Tibial nerve (tissue), 4 donors: Measurements from ENCODE around the gene AUTS2. TPM values are rescaled to one million over a fixed set of nuclear protein-coding genes. Genes with fewer than 3 reads are reported as not detected.

Experiments
- DNase-seq, 2 donors: peaks; one replicate each; pipeline ENCODE4 v3.0.0-alpha.2; 2019; ENCODE audit warnings: low spot score in 2 of 2
- H3K27ac ChIP-seq, 4 donors: fragments of 200-600 bp; sonication (generic) in 3 of 4; one replicate each; pipeline ENCODE4 v1.5.1; 2017 to 2019; ENCODE audit warnings: mild to moderate bottlenecking in 1 of 4
- H3K27me3 ChIP-seq, 2 donors: fragments of 200-600 bp; sonication (generic) in 1 of 2; one replicate each; pipeline versions ENCODE4 v1.5.1 to v1.6.0; 2017 to 2019
- H3K36me3 ChIP-seq, 3 donors: fragments of 200-600 bp; sonication (generic); one replicate each; pipeline ENCODE4 v1.5.1; 2018 to 2019
- H3K4me1 ChIP-seq, 4 donors: fragments of 200-600 bp; sonication (generic) in 3 of 4; one replicate each; pipeline ENCODE4 v1.5.1; 2017 to 2019
- H3K4me3 ChIP-seq, 4 donors: fragments of 200-600 bp; sonication (generic) in 3 of 4; one replicate each; pipeline ENCODE4 v1.5.1; 2017 to 2019; ENCODE audit warnings: mild to moderate bottlenecking in 1 of 4, moderate library complexity in 1 of 4
- H3K9me3 ChIP-seq, 4 donors: fragments of 200-600 bp; sonication (generic) in 3 of 4; one replicate each; pipeline ENCODE4 v1.5.1; 2017 to 2019
- EP300 ChIP-seq, 2 donors: sonication (generic); formaldehyde crosslinking; IDR thresholded peaks; one replicate each; pipeline ENCODE4 v1.6.1; 2017; ENCODE audit warnings: antibody characterized with exemption in 2 of 2, mild to moderate bottlenecking in 1 of 2
- POLR2A ChIP-seq, 2 donors: fragments of 450-650 bp; IDR thresholded peaks; one replicate each; pipeline ENCODE4 v1.6.1; 2017; ENCODE audit warnings: antibody characterized with exemption in 2 of 2, mild to moderate bottlenecking in 2 of 2, moderate library complexity in 2 of 2
- WGBS, 2 donors: methylation state at CpG; one replicate each; pipeline ENCODE4 v1.1.5; 2018; 5-methylcytosine and 5-hydroxymethylcytosine counted together
- total RNA-seq, 4 donors: library from RNA; depleted of rRNA; stranded (reverse); fragments of >200 nt; gene quantifications; one replicate each; pipeline ENCODE4 v1.1.0, GENCODE V29; 2016
- TF ChIP-seq, protein P1 (sequence below), 5 experiments: fragments of 200-600 bp in 3 of 5; fragments of 450-650 bp in 2 of 5; sonication (generic) in 3 of 5; IDR thresholded peaks; one replicate each; pipeline ENCODE4 v1.5.1; 2016 to 2019; ENCODE audit warnings: antibody characterized with exemption in 5 of 5, mild to moderate bottlenecking in 3 of 5, moderate library complexity in 2 of 5

AUTS2 gene
- total RNA-seq, 4 donors from 2014 or later = 56.6 to 87.9 (median 71.6) TPM

DNA sequence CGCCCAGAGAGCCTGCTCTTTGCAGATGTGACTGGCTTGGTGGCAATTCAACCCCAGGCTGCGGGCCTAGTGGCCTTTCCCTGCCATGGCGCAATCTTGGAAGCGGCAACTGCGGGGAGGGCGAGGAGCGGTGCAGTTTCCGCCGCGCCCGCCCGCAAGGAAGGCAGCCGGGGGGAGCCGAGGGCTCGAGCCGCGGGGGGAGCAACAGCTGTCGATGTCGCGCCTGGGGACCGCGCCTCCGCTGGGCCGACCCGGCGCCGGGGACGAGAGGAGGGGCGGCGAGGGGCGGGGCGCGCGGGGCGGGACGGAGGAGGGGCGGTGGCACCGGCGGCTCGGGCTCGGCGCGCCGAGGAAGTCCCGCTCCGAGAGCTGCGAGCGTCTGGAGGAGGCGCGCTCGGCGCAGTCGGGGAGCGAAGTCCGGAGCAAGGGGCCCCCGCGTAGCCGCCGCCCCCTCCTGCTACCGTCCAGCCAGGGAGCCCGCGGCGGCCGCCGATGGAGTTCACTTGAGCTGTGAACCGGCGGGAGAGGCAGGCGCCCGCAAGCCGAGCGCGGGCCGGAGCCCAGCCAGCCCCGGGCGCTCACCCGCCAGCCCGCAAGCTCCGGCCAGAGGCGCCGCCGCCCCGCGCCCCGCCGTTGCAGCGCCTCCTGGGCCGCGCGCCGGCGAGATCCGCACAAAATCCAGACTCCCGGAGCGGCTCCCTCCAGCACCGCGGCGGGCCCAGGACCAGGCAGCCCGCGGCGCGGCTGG lies 1095.6 kb downstream of the AUTS2 start:
- TF ChIP-seq, protein P1, sequence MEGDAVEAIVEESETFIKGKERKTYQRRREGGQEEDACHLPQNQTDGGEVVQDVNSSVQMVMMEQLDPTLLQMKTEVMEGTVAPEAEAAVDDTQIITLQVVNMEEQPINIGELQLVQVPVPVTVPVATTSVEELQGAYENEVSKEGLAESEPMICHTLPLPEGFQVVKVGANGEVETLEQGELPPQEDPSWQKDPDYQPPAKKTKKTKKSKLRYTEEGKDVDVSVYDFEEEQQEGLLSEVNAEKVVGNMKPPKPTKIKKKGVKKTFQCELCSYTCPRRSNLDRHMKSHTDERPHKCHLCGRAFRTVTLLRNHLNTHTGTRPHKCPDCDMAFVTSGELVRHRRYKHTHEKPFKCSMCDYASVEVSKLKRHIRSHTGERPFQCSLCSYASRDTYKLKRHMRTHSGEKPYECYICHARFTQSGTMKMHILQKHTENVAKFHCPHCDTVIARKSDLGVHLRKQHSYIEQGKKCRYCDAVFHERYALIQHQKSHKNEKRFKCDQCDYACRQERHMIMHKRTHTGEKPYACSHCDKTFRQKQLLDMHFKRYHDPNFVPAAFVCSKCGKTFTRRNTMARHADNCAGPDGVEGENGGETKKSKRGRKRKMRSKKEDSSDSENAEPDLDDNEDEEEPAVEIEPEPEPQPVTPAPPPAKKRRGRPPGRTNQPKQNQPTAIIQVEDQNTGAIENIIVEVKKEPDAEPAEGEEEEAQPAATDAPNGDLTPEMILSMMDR (IDR thresholded peaks at IDR 0.05) = peak in 3 of 5 experiments; percentile 26 to 60 (median 51)
- TF ChIP-seq POLR2A (IDR thresholded peaks at IDR 0.05) (peak in 1 of 2 donors; percentile 76), EP300 (IDR thresholded peaks at IDR 0.05) (peak in 1 of 2 donors; percentile 80)
- H3K27me3 ChIP-seq = no peaks in the 10 kb centered on the region
- H3K4me1 ChIP-seq = peaks cover 0 to 33% (median 6%) of the 10 kb centered on the region in 4 donors
- H3K4me3 ChIP-seq = peak overlapping the region; percentile 17 to 92 (median 70)
- peak overlapping the region; percentile 78 to 92 (median 84) for H3K27ac ChIP-seq
- H3K36me3 ChIP-seq = no peaks in the 10 kb centered on the region
- H3K9me3 ChIP-seq = no peaks in the 10 kb centered on the region
- peak; percentile 48 to 49 for DNase-seq
- 0 to 1% methylated on average over 42 to 82 of the region's 101 CpGs for WGBS, 2 donors

DNA sequence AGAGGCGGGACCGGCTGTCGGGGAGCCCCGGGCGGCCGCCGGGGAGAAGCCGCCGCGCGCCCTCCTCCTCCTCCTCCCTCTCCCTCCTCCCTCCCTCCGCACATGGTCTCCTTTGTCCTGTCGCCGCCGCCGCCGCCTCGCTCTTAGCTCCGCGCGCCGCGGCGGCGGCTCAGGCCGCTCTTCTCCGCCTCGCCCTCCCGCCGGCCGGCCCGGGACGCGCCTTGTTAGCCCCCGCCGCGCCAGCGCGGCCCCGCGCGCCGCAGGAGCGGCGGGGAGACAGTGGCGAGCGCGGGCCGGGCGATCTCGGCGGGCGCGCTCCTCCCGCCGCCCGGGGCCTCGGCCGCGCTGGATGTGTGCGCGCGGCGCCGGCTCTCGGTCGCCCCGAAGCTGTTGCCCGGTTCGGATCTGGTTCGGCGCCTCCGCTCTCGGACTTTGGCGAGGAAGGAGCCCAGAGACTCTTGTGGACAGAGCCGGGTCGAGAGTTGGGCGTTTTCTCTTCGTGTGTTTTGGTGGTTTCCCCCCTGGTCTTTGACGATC lies 1096.2 kb downstream of the AUTS2 start:
- no peaks in the 10 kb centered on the region for H3K9me3 ChIP-seq
- H3K27ac ChIP-seq = peak overlapping the region; percentile 78 to 93 (median 86)
- peaks cover 0 to 39% (median 6%) of the 10 kb centered on the region in 4 donors for H3K4me1 ChIP-seq
- no peaks in the 10 kb centered on the region for H3K27me3 ChIP-seq
- H3K4me3 ChIP-seq = peak overlapping the region; percentile 65 to 92 (median 80)
- peak in 1 of 2 donors; percentile 10 for DNase-seq
- WGBS, 2 donors = 0 to 2% methylated on average over 40 to 72 of the region's 80 CpGs
- TF ChIP-seq, protein P1 (IDR thresholded peaks at IDR 0.05) = no peak
- TF ChIP-seq EP300 (IDR thresholded peaks at IDR 0.05) = no peak
- no peak for TF ChIP-seq POLR2A (IDR thresholded peaks at IDR 0.05)
- H3K36me3 ChIP-seq = no peaks in the 10 kb centered on the region

DNA sequence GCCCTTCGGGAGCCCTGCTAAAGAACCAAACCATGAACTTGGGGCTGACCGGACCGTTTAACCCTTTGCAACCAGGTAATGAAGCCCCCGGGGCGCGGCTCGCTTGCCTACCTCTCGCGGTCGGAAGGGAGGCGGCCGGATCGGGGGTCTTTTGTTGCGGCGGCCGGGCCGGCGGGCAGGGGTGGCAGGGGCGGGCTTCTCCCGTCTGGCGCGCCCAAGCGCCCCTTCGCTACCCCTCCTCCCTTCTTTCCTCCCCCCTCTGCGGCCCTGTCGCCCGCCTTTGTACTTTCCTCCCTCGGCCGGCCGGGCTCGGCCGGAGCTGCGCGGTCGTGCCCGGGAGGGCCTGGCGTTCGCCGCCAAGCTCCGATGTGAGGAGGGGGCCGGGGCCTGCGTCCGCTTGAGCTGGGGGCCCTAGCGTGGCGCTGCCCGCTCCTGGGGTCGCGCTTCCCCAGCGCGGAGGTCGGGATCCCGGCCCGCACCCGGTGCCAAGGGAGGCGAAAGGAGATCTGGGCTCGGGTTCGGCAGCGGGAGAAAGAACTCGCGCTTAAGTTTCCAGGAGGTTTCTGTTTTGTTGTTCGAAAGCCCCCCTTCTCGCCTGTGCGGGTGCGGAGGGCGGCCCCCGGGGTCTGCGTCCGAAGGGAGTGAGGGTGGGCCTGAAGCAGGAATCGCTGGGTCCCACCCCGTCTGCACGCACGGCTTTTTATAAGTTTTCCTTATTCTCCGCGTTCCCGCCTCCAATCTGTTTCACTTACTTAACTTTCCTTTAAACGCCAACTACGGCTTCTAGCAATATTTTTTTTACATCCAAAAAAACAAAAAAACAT lies 1096.9 kb downstream of the AUTS2 start:
- H3K36me3 ChIP-seq = no peaks in the 10 kb centered on the region
- no peak for TF ChIP-seq POLR2A (IDR thresholded peaks at IDR 0.05)
- TF ChIP-seq, protein P1 (IDR thresholded peaks at IDR 0.05) = no peak
- TF ChIP-seq EP300 (IDR thresholded peaks at IDR 0.05) = no peak
- no peaks in the 10 kb centered on the region for H3K27me3 ChIP-seq
- WGBS, 2 donors = 0 to 1% methylated on average over 65 to 73 of the region's 77 CpGs
- H3K9me3 ChIP-seq = no peaks in the 10 kb centered on the region
- peak overlapping the region; percentile 78 to 93 (median 86) for H3K27ac ChIP-seq
- H3K4me3 ChIP-seq = peak overlapping the region; percentile 65 to 92 (median 80)
- peaks cover 0 to 46% (median 9%) of the 10 kb centered on the region in 4 donors for H3K4me1 ChIP-seq
- no peak for DNase-seq

DNA sequence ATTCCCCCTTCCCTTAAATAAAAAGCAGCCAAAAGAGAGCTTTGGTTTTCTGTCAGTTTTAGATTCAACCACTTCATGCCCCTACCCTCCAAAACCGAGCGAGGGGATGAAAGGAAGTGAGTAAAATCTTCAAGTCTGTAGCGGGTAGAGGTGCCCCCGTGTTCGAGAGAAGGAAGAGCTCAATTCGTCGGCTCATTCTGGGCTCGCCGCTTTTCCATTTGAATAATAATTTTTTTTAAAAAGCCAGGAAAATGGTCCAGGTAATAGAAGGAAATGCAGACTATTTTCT lies 1097.5 kb downstream of the AUTS2 start:
- Histone ChIP-seq H3K4me3 (peak overlapping the region; percentile 65 to 92 (median 80)), H3K36me3 (no peaks in the 10 kb centered on the region), H3K27me3 (no peaks in the 10 kb centered on the region), H3K9me3 (no peaks in the 10 kb centered on the region), H3K27ac (peak overlapping the region; percentile 78 to 93 (median 86)), H3K4me1 (peaks cover 0 to 52% (median 11%) of the 10 kb centered on the region in 4 donors)
- TF ChIP-seq, protein P1 (IDR thresholded peaks at IDR 0.05) = no peak
- TF ChIP-seq EP300 (IDR thresholded peaks at IDR 0.05) (no peak), POLR2A (IDR thresholded peaks at IDR 0.05) (no peak)
- WGBS, 2 donors = 6 to 10% methylated on average over 9 of the region's 9 CpGs
- peak in 1 of 2 donors; percentile 12 for DNase-seq
